ENCODE results near the gene KRTCAP3. TPM values are rescaled to one million over a fixed set of nuclear protein-coding genes. Genes with fewer than 3 reads are reported as not detected.

The KRTCAP3 gene
- total RNA-seq, 1 experiment from 2014 or later = 62.9 TPM

DNA sequence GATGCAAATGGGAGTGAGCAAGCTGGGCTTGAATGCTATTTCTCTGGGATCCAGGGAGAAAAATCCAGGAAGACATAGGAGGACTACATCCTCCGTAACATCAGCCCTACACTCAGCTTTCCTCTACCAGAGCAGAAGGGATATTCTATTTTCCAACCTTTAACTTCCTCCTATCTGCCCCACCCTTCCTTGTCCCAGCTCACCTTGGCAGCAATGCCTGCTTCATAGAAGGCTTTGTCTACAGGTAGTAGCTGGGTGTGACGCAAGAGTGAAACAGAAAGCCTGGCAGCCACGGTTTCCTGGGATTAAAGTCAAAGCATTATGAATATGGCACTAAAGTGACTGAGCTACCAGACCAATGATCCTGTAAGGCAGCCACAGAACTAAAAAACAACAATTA is 3.9 kb downstream of the KRTCAP3 start:
- Histone ChIP-seq H4K20me1 (ENCODE audit: insufficient read depth) (no peaks in the 10 kb centered on the region; the same call in 1 of the 2 replicates), H3F3A (ENCODE audit: insufficient read depth, low read depth) (peaks cover 36% of the 10 kb centered on the region), H3K9me3 (ENCODE audit: insufficient read depth, low read depth) (no peaks in the 10 kb centered on the region), H3K4me1 (replicated peaks; ENCODE audit: insufficient read depth) (peaks cover 19% of the 10 kb centered on the region), H3K79me2 (ENCODE audit: low read depth) (peaks cover 5% of the 10 kb centered on the region; the same call in 1 of the 2 replicates), H2AFZ (no peak overlapping the region), H3K36me3 (ENCODE audit: low read depth) (peaks cover 2% of the 10 kb centered on the region; the same call in 1 of the 2 replicates), H3K27ac (peak overlapping the region; percentile 70), H3K4me3 (no peak overlapping the region), H3K27me3 (ENCODE audit: insufficient read depth, low read depth) (no peaks in the 10 kb centered on the region), H3K4me2 (peak overlapping the region; percentile 45), H3K9me2 (ENCODE audit: insufficient read depth) (no peaks in the 10 kb centered on the region)
- peak; percentile 75 to 89 for DNase-seq
- no peak for TF ChIP-seq EZH2 (IDR thresholded peaks at IDR 0.05; ENCODE audit: low read depth)
- TF ChIP-seq, protein P1, sequence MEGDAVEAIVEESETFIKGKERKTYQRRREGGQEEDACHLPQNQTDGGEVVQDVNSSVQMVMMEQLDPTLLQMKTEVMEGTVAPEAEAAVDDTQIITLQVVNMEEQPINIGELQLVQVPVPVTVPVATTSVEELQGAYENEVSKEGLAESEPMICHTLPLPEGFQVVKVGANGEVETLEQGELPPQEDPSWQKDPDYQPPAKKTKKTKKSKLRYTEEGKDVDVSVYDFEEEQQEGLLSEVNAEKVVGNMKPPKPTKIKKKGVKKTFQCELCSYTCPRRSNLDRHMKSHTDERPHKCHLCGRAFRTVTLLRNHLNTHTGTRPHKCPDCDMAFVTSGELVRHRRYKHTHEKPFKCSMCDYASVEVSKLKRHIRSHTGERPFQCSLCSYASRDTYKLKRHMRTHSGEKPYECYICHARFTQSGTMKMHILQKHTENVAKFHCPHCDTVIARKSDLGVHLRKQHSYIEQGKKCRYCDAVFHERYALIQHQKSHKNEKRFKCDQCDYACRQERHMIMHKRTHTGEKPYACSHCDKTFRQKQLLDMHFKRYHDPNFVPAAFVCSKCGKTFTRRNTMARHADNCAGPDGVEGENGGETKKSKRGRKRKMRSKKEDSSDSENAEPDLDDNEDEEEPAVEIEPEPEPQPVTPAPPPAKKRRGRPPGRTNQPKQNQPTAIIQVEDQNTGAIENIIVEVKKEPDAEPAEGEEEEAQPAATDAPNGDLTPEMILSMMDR (conservative IDR thresholded peaks at IDR 0.05) = no peak
- BruUV-seq (replicated peaks) = no TSS peak
- POLR2A ChIA-PET (ENCODE audit: unreplicated experiment) = interaction anchor here (0.5 to 0.6 kb wide), 4 partner anchors 18 to 237 kb away, joined by 3 to 14 read pairs (median 5); no protein-coding TSS in a partner anchor
- intact Hi-C loops (cut with micrococcal nuclease; ENCODE audit: unreplicated experiment) = loop anchor here (1.0 to 10.0 kb wide), 2 partner anchors 182 to 209 kb away; no protein-coding TSS in a partner anchor
- CTCF ChIA-PET = no interaction called here

DNA sequence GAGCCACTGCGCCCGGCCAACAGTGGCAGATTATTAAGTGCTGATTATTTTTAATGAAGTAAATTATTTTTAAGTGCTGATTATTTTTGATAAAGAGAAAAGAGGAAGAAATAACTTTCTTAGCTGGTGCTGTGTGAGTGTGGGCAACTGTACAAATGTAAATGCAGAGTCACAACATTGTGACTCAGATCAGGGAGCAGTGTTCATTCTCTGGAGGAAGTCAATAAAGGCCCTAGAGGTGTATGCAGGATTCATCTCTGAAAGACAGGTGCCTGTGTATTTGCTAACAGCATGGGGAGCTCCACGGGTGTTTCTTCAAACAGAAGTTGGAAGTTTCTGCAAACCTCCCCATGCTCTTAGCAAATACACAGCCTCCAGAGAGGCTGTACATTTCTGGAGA is 6.2 kb downstream of the KRTCAP3 start:
- no peak overlapping the region for H2AFZ ChIP-seq
- peaks cover under 1% of the 10 kb centered on the region; the same call in 1 of the 2 replicates for H3K79me2 ChIP-seq (ENCODE audit: low read depth)
- no peaks in the 10 kb centered on the region for H3K9me2 ChIP-seq (ENCODE audit: insufficient read depth)
- DNase-seq = no peak
- no peak overlapping the region for H3K27ac ChIP-seq
- peaks cover 27% of the 10 kb centered on the region for H3F3A ChIP-seq (ENCODE audit: insufficient read depth, low read depth)
- H3K4me2 ChIP-seq = no peak overlapping the region
- ChIA-PET CTCF (no interaction called here), POLR2A (ENCODE audit: unreplicated experiment) (no interaction called here)
- no peaks in the 10 kb centered on the region for H3K9me3 ChIP-seq (ENCODE audit: insufficient read depth, low read depth)
- TF ChIP-seq EZH2 (IDR thresholded peaks at IDR 0.05; ENCODE audit: low read depth) = no peak
- TF ChIP-seq, protein P1 (conservative IDR thresholded peaks at IDR 0.05) = no peak
- intact Hi-C loops (cut with micrococcal nuclease; ENCODE audit: unreplicated experiment) = loop anchor here (10.0 kb wide), 1 partner anchor 206 kb away; no protein-coding TSS in a partner anchor
- H3K27me3 ChIP-seq (ENCODE audit: insufficient read depth, low read depth) = no peaks in the 10 kb centered on the region
- H3K36me3 ChIP-seq (ENCODE audit: low read depth) = peaks cover 3% of the 10 kb centered on the region; the same call in 1 of the 2 replicates
- H3K4me1 ChIP-seq (replicated peaks; ENCODE audit: insufficient read depth) = peaks cover 13% of the 10 kb centered on the region
- no peaks in the 10 kb centered on the region for H4K20me1 ChIP-seq (ENCODE audit: insufficient read depth)
- BruUV-seq (replicated peaks) = no TSS peak
- no peak overlapping the region for H3K4me3 ChIP-seq

DNA sequence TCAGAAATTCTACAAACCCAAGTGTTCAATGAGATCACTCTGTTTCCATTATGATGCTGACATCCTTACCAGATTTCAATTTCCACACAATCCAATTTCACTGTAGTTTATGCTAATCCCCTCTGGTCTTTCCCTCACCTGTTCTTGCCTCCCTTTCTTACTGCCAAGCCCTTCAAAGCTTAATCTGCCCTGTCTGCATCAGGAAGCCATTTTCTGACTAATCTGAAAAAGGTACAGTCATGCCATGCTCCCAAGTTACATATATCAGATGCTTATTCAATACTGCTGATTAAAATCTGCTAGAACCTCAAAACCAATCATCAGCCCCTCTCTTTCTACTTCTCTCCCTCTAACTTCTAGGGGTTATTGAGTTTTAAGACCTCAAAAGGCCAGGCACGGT is 8.9 kb downstream of the KRTCAP3 start:
- intact Hi-C loops (cut with micrococcal nuclease; ENCODE audit: unreplicated experiment) = no loop called here

More for the DNA sequence above, 8.9 kb downstream of the KRTCAP3 start:
- Histone ChIP-seq H3K9me2 (ENCODE audit: insufficient read depth) (no peaks in the 10 kb centered on the region), H3K4me2 (no peak overlapping the region), H3K36me3 (ENCODE audit: low read depth) (peaks cover 3% of the 10 kb centered on the region; the same call in 1 of the 2 replicates), H3K4me3 (no peak overlapping the region), H4K20me1 (ENCODE audit: insufficient read depth) (no peaks in the 10 kb centered on the region), H3K9me3 (ENCODE audit: insufficient read depth, low read depth) (no peaks in the 10 kb centered on the region), H3K79me2 (ENCODE audit: low read depth) (no peaks in the 10 kb centered on the region), H3K27me3 (ENCODE audit: insufficient read depth, low read depth) (no peaks in the 10 kb centered on the region), H3F3A (ENCODE audit: insufficient read depth, low read depth) (peaks cover 12% of the 10 kb centered on the region), H3K27ac (no peak overlapping the region), H2AFZ (no peak overlapping the region), H3K4me1 (replicated peaks; ENCODE audit: insufficient read depth) (peaks cover 4% of the 10 kb centered on the region)
- no TSS peak for BruUV-seq (replicated peaks)
- POLR2A ChIA-PET (ENCODE audit: unreplicated experiment) = no interaction called here
- TF ChIP-seq, protein P1 (conservative IDR thresholded peaks at IDR 0.05) = no peak
- TF ChIP-seq EZH2 (IDR thresholded peaks at IDR 0.05; ENCODE audit: low read depth) = no peak
- CTCF ChIA-PET = no interaction called here
- no peak for DNase-seq
